WI38 (cell line): ENCODE results near the gene ITGB8.

Experiments used
- H3K4me3 ChIP-seq: 2 replicates; pipeline ENCODE4 v1.5.1; 2011; ENCODE audit warnings: low read depth, mild to moderate bottlenecking, control low read depth, low read length
- CTCF ChIP-seq: IDR thresholded peaks from 2 replicates; pipeline ENCODE4 v1.5.1; 2012; ENCODE audit warnings: low read depth, mild to moderate bottlenecking, control low read depth, low read length

The ITGB8 gene

DNA sequence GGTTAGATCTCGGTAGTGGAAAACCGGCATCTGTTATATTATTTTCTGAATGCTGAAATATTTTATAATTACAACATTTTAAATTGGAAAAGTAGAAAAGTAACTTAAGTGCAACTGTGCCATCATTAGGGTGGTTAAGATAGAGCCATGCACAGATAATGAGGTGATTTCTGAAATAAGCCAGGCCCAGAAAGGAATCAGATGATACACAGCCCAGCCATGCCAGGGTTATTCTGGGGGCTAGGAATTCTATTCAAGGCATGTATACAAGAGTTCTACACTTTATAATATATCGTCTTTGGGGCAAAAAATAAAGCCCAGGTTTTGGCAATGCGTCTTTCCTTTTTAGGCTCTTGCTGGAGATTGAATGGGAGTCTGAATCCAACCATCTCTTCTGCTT, 128.7 kb downstream of the ITGB8 start:
- no peak for TF ChIP-seq CTCF

GRCh38 chr7:20464891-20465290, 134.2 kb downstream of the ITGB8 start:
- no peak overlapping the region for H3K4me3 ChIP-seq
- no peak for TF ChIP-seq CTCF

More for the DNA sequence above, 128.7 kb downstream of the ITGB8 start:
- no peak overlapping the region for H3K4me3 ChIP-seq
